ENCODE data around the gene TBC1D17.

Gene TBC1D17

DNA sequence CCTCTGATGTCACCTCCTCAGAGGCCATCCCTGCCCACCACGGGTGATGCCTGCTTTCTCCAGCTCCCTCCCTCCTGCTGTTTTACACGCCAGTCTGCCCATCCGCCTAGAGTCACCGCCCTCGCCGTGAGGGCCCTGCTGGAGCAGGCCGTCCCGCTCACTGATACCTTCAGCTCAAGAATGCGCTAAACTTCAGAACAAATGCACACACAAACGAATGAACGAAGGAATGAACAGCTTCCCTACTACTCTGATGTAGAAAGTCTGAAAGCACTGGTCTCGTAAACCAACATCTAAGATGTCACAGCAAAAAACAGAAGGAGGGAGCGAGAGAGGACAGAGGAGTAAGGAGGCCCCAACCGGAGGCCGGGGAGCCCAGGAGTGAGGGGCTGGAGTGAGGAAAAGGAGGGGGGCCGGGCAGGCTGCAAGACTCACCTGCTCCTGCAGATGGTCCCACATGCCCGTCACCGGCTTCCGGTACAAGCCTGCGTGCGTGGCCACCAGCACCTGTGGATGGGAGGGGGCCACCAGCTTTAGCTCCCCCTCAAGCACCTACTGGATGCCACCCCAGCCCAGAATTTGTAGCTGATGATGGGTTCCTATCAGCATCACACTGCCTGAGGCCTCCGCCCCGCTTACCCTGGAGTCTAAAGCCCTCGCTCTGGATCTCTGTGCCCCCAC is 14.1 kb upstream of the TBC1D17 start (continued):
- TF ChIP-seq, protein P1, sequence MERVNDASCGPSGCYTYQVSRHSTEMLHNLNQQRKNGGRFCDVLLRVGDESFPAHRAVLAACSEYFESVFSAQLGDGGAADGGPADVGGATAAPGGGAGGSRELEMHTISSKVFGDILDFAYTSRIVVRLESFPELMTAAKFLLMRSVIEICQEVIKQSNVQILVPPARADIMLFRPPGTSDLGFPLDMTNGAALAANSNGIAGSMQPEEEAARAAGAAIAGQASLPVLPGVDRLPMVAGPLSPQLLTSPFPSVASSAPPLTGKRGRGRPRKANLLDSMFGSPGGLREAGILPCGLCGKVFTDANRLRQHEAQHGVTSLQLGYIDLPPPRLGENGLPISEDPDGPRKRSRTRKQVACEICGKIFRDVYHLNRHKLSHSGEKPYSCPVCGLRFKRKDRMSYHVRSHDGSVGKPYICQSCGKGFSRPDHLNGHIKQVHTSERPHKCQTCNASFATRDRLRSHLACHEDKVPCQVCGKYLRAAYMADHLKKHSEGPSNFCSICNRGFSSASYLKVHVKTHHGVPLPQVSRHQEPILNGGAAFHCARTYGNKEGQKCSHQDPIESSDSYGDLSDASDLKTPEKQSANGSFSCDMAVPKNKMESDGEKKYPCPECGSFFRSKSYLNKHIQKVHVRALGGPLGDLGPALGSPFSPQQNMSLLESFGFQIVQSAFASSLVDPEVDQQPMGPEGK (CRISPR knock-in tag; IDR thresholded peaks at IDR 0.05; ENCODE audit: borderline replicate concordance) = no peak
- no peak for TF ChIP-seq ZNF565 (CRISPR knock-in tag; conservative IDR thresholded peaks at IDR 0.05; ENCODE audit: low read depth)
- TF ChIP-seq GLIS3 (CRISPR knock-in tag; IDR thresholded peaks at IDR 0.05) = no peak
- no peak for TF ChIP-seq ZFP3 (CRISPR knock-in tag; IDR thresholded peaks at IDR 0.05)
- TF ChIP-seq, protein P2, sequence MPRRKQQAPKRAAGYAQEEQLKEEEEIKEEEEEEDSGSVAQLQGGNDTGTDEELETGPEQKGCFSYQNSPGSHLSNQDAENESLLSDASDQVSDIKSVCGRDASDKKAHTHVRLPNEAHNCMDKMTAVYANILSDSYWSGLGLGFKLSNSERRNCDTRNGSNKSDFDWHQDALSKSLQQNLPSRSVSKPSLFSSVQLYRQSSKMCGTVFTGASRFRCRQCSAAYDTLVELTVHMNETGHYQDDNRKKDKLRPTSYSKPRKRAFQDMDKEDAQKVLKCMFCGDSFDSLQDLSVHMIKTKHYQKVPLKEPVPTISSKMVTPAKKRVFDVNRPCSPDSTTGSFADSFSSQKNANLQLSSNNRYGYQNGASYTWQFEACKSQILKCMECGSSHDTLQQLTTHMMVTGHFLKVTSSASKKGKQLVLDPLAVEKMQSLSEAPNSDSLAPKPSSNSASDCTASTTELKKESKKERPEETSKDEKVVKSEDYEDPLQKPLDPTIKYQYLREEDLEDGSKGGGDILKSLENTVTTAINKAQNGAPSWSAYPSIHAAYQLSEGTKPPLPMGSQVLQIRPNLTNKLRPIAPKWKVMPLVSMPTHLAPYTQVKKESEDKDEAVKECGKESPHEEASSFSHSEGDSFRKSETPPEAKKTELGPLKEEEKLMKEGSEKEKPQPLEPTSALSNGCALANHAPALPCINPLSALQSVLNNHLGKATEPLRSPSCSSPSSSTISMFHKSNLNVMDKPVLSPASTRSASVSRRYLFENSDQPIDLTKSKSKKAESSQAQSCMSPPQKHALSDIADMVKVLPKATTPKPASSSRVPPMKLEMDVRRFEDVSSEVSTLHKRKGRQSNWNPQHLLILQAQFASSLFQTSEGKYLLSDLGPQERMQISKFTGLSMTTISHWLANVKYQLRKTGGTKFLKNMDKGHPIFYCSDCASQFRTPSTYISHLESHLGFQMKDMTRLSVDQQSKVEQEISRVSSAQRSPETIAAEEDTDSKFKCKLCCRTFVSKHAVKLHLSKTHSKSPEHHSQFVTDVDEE (CRISPR knock-in tag; IDR thresholded peaks at IDR 0.05) = no peak
- TF ChIP-seq, protein P3, sequence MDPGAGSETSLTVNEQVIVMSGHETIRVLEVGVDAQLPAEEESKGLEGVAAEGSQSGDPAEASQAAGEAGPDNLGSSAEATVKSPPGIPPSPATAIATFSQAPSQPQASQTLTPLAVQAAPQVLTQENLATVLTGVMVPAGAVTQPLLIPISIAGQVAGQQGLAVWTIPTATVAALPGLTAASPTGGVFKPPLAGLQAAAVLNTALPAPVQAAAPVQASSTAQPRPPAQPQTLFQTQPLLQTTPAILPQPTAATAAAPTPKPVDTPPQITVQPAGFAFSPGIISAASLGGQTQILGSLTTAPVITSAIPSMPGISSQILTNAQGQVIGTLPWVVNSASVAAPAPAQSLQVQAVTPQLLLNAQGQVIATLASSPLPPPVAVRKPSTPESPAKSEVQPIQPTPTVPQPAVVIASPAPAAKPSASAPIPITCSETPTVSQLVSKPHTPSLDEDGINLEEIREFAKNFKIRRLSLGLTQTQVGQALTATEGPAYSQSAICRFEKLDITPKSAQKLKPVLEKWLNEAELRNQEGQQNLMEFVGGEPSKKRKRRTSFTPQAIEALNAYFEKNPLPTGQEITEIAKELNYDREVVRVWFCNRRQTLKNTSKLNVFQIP (CRISPR knock-in tag; IDR thresholded peaks at IDR 0.05; ENCODE audit: borderline replicate concordance, low read depth) = no peak

DNA sequence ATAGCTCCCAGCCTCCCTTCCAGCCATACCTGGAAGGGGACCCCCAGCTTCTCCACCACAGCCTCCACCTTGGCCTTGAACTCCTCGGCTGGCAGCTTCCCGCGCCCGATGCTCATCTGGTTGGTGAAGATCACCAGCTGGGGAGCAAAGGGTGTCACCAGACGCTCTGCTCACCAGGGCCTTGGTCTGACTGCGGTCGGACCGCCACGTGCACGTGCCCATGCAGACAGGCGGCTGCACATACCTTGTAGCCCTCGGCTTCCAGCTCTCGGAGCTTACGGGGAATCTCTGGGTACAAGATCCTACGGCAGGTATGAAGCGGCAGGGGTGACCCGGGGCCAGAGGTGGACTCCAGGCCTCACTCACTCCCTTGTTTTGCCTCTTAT is 13.6 kb upstream of the TBC1D17 start:
- TF ChIP-seq, protein P1 (CRISPR knock-in tag; IDR thresholded peaks at IDR 0.05; ENCODE audit: borderline replicate concordance) = no peak
- TF ChIP-seq CSDC2 (CRISPR knock-in tag; IDR thresholded peaks at IDR 0.05) (no peak), ZFP30 (CRISPR knock-in tag; IDR thresholded peaks at IDR 0.05) (no peak), BACH2 (CRISPR knock-in tag; IDR thresholded peaks at IDR 0.05; ENCODE audit: borderline replicate concordance) (no peak), OSR1 (CRISPR knock-in tag; IDR thresholded peaks at IDR 0.05) (no peak), ARNTL (CRISPR knock-in tag; IDR thresholded peaks at IDR 0.05; ENCODE audit: borderline replicate concordance, low read depth) (no peak), ZNF8 (CRISPR knock-in tag; IDR thresholded peaks at IDR 0.05) (no peak), PPARA (CRISPR knock-in tag; IDR thresholded peaks at IDR 0.05; ENCODE audit: borderline replicate concordance) (no peak)
- TF ChIP-seq, protein P4, sequence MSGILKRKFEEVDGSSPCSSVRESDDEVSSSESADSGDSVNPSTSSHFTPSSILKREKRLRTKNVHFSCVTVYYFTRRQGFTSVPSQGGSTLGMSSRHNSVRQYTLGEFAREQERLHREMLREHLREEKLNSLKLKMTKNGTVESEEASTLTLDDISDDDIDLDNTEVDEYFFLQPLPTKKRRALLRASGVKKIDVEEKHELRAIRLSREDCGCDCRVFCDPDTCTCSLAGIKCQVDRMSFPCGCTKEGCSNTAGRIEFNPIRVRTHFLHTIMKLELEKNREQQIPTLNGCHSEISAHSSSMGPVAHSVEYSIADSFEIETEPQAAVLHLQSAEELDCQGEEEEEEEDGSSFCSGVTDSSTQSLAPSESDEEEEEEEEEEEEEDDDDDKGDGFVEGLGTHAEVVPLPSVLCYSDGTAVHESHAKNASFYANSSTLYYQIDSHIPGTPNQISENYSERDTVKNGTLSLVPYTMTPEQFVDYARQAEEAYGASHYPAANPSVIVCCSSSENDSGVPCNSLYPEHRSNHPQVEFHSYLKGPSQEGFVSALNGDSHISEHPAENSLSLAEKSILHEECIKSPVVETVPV (CRISPR knock-in tag; IDR thresholded peaks at IDR 0.05) = no peak
- ATAC-seq = no peak

DNA sequence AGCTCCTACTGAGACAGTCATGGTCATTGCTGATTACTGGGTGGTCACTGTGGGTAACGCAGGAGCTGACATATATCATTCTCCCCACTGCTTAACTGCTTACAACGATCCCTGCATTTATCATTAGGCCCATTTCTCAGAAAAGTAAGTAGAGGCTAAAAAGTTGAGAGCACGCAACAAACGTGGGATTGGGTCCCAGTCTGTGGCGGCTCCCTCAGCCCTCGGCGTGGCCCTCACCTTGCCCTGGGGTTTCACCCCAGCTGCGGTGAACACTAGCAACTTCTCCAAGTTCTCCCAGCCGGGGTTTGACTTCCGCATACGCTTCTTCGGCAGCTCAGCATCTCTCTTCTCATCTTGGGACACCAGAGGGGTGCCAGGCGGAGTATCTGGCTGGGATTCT is 12.6 kb upstream of the TBC1D17 start:
- ATAC-seq = no peak
- TF ChIP-seq ZC3H10 (CRISPR knock-in tag; IDR thresholded peaks at IDR 0.05) = no peak
- TF ChIP-seq, protein P4 (CRISPR knock-in tag; IDR thresholded peaks at IDR 0.05) = no peak
- TF ChIP-seq, protein P5, sequence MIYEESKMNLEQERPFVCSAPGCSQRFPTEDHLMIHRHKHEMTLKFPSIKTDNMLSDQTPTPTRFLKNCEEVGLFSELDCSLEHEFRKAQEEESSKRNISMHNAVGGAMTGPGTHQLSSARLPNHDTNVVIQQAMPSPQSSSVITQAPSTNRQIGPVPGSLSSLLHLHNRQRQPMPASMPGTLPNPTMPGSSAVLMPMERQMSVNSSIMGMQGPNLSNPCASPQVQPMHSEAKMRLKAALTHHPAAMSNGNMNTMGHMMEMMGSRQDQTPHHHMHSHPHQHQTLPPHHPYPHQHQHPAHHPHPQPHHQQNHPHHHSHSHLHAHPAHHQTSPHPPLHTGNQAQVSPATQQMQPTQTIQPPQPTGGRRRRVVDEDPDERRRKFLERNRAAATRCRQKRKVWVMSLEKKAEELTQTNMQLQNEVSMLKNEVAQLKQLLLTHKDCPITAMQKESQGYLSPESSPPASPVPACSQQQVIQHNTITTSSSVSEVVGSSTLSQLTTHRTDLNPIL (CRISPR knock-in tag; IDR thresholded peaks at IDR 0.05; ENCODE audit: low read depth) = no peak
- no peak for TF ChIP-seq ZNF8 (CRISPR knock-in tag; IDR thresholded peaks at IDR 0.05)
- TF ChIP-seq OSR1 (CRISPR knock-in tag; IDR thresholded peaks at IDR 0.05) = no peak

Data from SK-N-SH treated with all-trans-retinoic acid at 6 μM for 48 hours (cell line).